A172 (cell line): ENCODE results near the gene ATMIN. TPM values are rescaled to one million over a fixed set of nuclear protein-coding genes. Genes with fewer than 3 reads are reported as not detected.

Experiments used
- DNase-seq: peaks from one replicate; pipeline ENCODE4 v3.0.0-alpha.2; 2015; ENCODE audit warnings: low spot score
- total RNA-seq: library from RNA; depleted of rRNA; stranded (reverse); fragments of >200 nt; shearing (Covaris generic); gene quantifications from 2 replicates; pipeline ENCODE4 v1.2.3, GENCODE V29; 2014; rRNA removed

The ATMIN gene
- total RNA-seq, 1 experiment from 2014 or later: 62.1 TPM

DNA sequence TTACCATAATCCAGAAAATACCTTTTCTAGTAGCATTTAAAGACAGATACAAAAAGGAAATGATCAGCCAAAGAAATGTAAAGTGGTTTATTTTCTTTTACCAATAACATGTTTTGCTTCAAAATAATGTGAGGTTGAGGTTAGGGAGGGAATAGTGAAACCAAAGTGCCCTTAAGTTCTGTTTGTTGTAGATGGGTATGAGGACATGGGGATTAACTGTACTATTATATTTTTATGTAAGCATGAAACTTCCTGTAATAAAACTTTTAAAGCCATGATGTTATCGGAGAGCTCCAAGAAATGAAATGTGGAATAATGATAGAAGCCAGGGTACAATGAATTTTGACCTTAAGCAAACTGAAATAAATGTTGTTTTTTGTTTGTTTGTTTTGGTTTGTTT is 31.5 kb downstream of the ATMIN start:
- DNase-seq: no peak

DNA sequence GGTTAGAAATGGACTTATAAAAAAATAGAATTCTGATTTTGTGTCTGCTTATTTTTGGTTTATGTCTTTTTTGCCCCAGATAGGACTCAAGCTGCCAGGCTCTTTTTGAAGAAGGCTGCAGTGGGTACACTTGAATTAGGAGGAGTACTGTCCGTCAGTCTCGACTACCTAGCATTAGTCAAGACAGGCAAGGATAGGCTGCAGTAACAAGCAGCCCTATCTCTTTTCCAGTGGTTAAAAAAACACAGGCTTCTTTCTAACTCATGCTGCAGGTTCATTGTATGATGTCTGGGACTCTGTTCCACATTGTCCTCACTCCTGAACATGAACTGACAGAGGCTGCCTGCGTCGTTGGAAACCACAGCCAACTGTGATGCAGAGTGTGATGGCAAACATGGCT is 33.4 kb downstream of the ATMIN start:
- DNase-seq: no peak

DNA sequence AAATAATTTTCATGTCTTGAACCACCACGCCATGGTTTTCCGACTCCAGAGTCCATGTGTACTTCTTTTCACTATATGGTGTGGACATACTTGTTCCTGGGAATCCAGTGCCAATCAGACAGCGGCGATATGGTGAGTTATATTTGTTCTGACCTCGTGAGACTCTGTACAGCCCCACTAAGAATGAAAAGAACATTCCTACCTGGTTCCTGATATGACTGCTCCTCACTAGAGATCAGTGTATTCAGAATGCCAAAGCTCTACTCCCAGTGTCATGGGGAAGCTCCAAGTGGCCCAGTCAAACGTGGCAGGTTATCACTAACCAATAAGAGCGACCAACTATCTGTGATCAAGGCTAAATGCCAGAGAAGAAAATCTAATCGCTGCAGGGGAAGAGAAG is 35.3 kb downstream of the ATMIN start:
- DNase-seq: no peak

DNA sequence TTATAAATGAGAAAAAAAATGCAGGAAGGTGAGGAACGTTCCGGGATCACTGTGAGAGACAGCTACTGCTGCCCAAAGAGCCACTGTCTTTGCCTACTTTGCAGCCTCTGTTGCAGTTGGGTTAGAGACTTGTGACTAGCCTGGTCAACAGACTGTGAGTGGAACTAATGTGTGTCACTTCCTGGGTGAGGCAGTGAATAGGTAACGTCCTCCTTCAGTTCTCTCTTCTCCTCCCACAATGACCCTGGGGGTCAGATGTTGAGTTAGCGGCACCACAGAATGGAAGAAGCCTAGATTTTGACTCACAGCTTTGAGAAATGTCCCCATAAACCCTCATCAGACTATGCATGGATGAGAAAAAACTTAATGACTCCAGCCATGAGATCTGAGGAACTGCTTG is 36.2 kb downstream of the ATMIN start:
- peak; percentile 57 for DNase-seq

DNA sequence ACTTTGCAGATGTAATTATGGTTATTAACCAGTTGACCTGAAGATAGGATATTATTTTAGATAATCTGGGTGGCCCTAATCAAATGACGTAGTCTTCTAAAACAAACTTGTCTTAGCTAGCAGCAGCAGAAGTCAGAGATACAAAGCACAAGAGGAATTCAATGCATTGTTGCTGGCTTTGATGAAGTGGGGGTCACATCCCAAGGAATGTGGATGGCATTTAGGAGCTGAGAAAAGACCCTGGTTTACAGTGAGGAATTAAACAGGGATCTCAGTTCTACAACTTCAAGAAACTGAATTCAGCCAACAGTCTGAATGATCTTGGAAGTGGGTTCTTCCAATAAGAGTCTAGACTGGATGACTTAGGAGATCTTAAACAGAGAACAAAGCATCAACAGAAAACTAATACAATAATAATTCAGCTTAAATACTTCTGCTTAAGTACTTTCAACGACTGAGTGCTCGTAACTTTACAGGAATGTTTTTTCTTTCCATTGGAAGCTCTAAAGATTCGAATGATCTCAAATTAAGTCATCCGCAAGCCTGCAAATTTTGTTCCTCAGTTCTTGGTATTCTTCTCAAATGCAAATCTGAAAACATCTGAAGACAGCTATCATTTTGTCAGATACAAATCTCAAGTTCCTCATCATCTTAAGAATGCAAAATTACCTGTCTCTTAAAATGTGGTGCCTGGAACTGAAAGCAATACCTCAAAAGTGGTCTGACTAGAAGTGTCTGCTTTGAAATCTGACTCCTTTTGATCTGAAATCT is 38.1 kb downstream of the ATMIN start:
- no peak for DNase-seq

DNA sequence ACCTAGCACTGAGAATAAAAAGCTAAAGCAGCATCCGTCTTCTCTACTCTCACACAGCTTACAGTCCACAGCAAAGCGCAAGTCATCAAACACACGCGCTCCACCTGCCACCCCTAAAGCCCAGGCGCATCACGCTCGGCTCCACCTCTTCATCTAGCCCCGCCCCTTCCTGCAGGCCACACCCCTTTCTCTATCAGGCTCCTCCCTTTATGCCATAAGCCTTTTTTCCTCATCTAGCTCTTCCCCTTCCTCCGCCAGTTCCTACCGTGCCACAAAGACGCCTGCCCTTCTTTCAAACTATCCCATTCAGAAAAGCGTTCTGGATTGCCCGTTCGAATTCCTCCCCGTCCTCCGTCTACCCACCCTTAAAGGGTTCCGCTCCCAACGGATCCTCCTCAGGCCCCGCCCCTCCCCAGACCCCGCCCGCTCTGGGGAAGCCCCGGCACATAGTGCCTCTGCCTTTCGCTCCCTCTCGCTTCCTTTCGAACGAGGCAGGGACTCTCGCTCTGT is 41.0 kb downstream of the ATMIN start:
- peak; percentile 85 for DNase-seq

DNA sequence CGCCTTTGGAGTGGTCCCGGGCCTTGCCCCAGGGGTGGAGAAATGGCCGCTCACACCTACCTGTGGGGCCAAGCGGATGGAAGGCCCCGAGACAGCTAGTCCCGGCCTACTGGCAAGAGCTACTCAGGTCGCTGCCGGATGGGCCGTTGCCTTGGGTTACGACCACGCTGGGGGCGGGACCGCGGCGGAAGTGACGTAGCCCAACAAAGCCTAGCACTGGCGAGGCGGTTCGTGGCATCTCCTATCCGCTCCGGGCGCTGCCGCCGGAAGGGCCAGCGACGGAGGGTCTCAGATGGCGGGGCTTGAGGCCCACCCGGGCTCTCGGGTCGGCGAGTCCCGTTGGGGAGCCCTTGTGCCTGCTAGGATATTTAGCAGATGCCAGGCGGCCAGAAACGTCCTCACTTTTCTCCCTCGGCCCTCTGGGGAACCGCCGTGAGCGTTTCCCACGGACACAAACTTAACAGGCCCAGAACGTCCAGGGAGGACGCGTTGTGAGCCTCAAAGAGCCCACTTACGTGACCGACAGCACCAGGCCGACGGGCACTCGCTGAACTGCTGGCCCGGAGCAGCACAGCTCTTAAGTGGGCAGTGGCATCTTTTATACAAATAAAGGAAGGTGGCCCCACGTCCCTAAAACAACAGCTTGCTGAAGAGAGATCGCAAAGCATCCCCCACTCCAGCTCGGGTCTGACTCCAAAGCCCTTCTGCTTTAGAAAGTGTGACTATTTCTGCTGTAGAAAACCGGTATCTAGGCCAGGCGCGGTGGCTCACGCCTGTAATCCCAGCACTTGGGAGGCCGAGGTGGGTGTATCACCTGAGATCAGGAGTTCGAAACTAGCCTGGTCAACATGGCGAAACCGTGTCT is 41.7 kb downstream of the ATMIN start, which contains the start of gene C16orf46:
Gene C16orf46, minus strand, starts transcription at position 163 of the 865 bp plus-strand sequence. CDS start 13,283 bp downstream, outside the sequence.
- DNase-seq: peak; percentile 96

DNA sequence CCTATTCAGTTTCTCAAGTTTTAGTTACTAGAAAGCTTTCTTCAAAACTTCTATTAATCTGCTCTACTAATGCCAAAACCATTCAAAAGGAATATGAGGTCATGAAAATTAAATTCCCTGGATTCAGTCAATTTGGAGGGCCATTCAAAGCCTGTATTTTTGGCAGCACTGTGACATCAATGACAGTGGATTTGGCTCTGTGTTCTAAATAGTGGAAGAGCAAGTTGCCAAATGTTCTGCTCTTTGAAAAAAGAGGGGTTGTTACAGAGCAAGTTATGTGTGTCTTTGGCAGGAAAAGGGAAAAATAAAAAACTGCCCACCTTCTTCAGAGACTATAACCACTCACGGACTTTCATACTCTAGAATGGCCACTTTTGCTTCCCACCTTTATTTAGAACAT is 44.6 kb downstream of the ATMIN start:
- no peak for DNase-seq

DNA sequence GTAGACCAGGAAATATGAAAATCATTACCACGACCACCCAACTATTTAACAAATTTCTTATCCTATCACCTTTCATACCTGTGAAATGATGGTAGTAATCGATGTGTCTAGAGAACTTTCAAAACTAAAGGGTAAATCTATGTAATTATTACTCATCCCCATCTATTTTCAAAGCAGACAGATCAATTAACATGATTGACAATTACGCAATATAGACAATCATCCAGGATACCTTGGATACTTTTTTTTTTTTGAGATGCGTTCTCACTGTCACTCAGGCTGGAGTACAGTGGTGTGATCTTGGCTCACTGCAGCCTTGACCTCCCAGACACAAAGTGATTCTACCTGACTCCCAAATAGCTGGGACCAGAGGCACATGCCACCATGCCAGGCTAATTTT is 45.4 kb downstream of the ATMIN start:
- no peak for DNase-seq

DNA sequence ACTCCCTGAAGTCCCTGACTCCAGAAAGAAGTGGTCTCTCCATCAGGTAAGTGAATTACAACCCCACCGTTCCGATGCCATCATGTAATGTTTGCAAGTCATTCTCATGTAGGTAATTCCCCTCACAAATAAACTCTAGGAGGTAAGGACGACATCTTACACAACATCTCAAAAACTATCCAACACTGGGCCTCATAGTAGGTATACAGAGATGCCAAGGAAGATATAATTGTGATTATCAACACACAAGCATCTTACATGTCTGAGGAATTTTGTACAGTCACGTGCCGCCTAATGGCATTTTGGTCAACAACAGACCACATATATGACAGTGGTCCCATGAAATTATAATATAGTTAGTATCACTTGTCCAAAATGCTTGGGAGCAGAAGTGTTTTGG is 53.2 kb downstream of the ATMIN start:
- no peak for DNase-seq

DNA sequence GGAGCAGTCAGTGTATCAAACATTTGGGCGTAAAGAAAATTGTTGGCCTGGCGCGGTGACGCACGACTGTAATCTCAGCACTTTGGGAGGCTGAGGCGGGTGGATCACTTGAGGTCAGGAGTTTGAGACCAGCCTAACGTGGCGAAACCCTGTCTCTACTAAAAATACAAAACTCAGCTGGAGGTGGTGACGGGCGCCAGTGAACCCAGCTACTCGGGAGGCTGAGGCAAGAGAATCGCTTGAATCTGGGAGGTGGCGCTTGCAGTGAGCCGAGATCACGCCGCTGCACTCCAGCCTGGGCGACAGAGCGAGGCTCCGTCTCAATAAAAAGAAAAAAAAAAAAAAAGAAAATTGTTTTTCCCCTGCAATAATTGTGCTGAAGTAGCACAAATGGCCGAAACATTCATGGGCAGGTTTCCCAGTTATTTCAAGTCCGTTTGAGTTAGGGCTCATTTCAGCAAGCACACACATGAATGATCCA is 59.2 kb downstream of the ATMIN start:
- DNase-seq: no peak

DNA sequence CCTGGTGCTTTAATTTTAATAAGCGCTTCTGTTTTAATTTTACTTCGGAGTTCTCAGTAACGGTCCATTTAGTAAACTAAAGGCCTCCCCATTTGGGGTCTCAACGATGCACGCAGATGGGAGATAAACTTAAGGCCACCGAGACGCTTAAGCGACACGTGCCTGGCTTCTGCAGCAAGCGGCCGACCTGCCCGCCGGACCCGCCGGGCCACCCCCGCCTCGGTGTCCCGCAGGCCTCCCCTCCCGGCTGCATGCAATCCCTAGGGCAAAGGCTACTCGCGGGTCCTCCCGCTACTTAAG is 60.0 kb downstream of the ATMIN start:
- no peak for DNase-seq

DNA sequence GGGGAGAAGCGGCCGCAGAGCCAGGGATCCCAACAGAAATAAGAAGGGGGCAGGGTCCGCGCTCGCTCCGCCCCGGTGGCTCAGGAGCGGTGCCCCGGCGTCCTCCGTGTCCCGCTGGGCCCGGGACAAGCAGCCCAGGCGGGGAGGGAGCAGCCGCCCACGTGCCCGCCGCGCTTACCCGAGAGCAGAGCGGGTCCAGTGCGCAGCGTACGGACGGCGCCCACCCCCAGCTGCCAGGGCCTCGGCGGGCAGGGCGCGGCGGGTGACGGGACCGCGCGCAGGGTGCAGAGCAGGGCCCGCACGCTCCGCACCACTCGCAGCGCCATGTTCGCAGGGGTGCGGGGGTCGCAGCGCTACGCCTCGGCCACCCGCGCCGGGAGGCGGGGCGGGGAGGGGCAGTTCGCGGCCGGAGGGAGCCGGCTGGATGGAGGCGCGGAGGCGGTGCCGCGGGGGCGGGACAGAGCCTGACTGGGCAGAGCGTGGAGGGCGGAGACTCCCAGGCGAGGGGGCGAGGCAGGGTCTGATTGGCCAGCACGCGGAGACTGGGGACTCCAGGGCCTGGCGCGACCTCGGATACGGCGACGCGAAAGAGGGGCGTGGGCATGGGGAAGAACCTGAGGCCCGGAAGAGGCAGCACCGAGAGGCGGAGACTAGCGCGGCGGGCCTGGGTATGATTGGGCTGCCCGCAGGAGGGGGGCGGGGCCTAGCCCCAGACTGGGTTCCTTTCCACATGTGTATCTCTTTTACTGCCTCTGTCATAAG is 60.5 kb downstream of the ATMIN start, which contains the start of gene GCSH:
Gene GCSH, minus strand, starts transcription at position 443 of the 762 bp plus-strand sequence. Its CDS starts 117 bp downstream, at position 326.
- DNase-seq: peak; percentile 98

DNA sequence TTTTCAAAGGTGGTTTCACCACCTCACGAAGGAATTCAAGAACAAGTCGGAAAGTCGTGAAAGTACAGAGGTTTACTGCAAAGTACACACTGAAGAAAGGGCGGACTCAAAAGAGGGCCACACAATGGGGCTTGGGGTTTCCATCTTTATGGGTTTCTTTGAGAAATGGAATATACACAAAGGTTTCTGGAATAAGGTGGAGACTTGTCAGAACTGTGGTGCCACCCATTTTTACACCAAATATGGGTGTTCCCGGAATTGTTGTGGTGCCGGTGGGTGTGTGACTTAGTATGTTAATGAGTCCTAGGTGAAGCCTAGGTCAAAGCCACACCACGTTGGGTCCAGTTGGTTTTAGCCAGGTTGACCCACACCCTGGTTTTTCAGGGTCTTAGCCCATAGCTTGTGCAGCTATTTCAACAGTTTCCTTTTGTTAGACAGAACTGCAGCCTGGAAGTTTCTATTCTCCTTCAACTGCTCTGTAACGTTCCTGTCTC is 61.1 kb downstream of the ATMIN start:
- no peak for DNase-seq

Other genes starting within 250 kb of the ATMIN start
- gene CDYL2, start 231.2 kb upstream of the ATMIN start, total RNA-seq: 4.8 and 6.3 TPM in 2 replicates
- 197 and 288 TPM in 2 replicates for gene CMC2, start 29.0 kb upstream of the ATMIN start, total RNA-seq
- gene CENPN, start 28.6 kb upstream of the ATMIN start, total RNA-seq: 123 and 128 TPM in 2 replicates
- gene C16orf46, start 41.4 kb downstream of the ATMIN start, total RNA-seq: 0.65 and 2.0 TPM in 2 replicates
- 72.8 and 85.0 TPM in 2 replicates for gene GCSH, start 60.6 kb downstream of the ATMIN start, total RNA-seq
- gene BCO1, start 202.8 kb downstream of the ATMIN start, total RNA-seq: 0.19 and 1.9 TPM in 2 replicates